Thyroid gland (tissue), 4 donors: ENCODE data around the gene PDE4A.

Experiments used
- CTCF ChIP-seq, 6 experiments: fragments of 200-600 bp in 3 of 6; fragments of 450-650 bp in 3 of 6; sonication (generic) in 3 of 6; IDR thresholded peaks; one replicate each; pipeline ENCODE4 v1.5.1; 2016 to 2019; ENCODE audit warnings: antibody characterized with exemption in 6 of 6, mild to moderate bottlenecking in 2 of 6, inconsistent platforms in 1 of 6, moderate library complexity in 1 of 6
- POLR2A ChIP-seq, 2 donors: fragments of 450-650 bp; IDR thresholded peaks; one replicate each; pipeline ENCODE4 v1.6.1; 2017; ENCODE audit warnings: antibody characterized with exemption in 2 of 2, mild to moderate bottlenecking in 2 of 2, moderate library complexity in 1 of 2

GRCh38 chr19:10399878-10400277 lies 20.5 kb upstream of the PDE4A start:
- TF ChIP-seq CTCF (IDR thresholded peaks at IDR 0.05) (no peak), POLR2A (IDR thresholded peaks at IDR 0.05) (no peak)
